ENCODE results near the gene COMMD1.

The COMMD1 gene

DNA sequence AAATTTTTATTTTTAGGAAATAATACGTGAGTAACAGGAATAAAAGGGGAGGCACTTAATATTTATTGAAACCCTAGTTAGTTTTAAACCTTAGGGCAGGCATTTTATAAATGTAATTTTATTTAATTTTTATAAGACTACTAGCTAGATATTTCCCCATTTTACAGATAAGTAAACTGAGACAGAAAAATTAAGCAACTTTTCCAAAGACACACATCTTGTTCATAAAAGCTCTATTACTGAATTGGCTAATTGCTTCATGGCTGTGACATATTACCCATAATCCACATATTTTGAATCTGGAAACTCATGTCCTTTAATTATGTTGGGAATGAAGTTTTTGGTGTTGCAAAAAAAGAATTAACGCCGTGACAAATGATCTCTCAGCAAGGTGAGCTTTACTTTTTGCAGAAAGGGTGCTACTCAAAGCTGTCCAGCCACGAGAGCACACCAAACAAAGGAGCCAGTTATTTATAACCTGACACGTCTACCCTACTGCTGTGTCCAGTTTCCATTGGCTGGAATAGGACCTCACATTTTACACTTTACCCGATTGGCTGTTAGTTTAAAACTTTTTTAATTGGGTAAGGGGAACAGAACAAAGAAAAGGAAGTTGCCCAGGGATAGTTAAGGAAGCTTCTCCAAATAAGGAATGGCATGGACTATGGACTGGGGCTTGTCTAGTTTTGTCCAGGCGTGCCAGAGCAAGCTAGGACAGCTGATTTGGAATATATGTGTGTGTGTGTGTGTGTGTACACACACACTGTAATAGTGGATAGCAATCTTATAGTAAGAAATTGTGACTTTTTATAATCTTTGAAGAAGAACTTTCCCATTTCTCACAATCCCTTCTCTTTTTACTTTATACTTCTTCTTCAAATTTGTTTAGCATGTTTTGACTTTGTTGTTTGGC, 54.2 kb downstream of the COMMD1 start:
- no peak for DNase-seq
- no peaks in the 10 kb centered on the region for H3K4me1 ChIP-seq
- H3K27me3 ChIP-seq, result no peaks in the 10 kb centered on the region
- no peaks in the 10 kb centered on the region for H3K36me3 ChIP-seq
- no peak overlapping the region for H3K4me3 ChIP-seq (ENCODE audit: low read depth, low read length)
- H3K9me3 ChIP-seq, result no peaks in the 10 kb centered on the region
- TF ChIP-seq, protein P1, sequence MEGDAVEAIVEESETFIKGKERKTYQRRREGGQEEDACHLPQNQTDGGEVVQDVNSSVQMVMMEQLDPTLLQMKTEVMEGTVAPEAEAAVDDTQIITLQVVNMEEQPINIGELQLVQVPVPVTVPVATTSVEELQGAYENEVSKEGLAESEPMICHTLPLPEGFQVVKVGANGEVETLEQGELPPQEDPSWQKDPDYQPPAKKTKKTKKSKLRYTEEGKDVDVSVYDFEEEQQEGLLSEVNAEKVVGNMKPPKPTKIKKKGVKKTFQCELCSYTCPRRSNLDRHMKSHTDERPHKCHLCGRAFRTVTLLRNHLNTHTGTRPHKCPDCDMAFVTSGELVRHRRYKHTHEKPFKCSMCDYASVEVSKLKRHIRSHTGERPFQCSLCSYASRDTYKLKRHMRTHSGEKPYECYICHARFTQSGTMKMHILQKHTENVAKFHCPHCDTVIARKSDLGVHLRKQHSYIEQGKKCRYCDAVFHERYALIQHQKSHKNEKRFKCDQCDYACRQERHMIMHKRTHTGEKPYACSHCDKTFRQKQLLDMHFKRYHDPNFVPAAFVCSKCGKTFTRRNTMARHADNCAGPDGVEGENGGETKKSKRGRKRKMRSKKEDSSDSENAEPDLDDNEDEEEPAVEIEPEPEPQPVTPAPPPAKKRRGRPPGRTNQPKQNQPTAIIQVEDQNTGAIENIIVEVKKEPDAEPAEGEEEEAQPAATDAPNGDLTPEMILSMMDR (IDR thresholded peaks at IDR 0.05; ENCODE audit: low read depth, low read length), result no peak

DNA sequence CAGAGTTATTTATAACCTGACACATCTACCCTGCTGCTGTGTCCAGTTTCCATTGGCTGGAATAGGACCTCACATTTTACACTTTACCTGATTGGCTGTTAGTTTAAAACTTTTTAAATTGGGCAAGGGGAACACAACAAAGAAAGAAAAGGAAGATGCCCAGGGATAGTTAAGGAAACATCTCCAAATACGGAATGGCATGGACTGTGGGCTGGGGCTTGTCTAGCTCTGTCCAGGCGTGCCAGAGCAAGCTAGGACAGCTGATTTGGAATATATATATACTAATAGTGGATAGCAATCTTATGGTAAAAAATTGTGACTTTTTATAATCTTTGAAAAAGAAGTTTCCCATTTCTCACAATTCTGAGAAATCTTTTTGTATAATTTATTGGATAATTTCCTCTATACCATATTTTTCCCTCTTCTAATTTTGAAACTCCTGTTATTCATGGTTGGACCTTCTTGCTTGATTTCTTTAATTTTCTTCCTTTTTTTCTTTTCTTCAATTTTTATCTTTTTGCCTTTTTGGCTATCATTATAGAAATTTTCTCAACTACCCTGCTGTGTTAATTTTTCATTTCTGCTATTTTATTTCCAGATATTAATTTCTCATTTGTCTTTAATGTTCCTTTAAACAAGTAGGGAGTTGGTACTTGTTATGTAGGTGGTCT, 55.9 kb downstream of the COMMD1 start:
- Histone ChIP-seq H3K4me1 (no peaks in the 10 kb centered on the region), H3K4me3 (ENCODE audit: low read depth, low read length) (no peak overlapping the region), H3K27me3 (no peaks in the 10 kb centered on the region), H3K36me3 (no peaks in the 10 kb centered on the region), H3K9me3 (no peaks in the 10 kb centered on the region)
- TF ChIP-seq, protein P1 (IDR thresholded peaks at IDR 0.05; ENCODE audit: low read depth, low read length), result no peak
- no peak for DNase-seq

DNA sequence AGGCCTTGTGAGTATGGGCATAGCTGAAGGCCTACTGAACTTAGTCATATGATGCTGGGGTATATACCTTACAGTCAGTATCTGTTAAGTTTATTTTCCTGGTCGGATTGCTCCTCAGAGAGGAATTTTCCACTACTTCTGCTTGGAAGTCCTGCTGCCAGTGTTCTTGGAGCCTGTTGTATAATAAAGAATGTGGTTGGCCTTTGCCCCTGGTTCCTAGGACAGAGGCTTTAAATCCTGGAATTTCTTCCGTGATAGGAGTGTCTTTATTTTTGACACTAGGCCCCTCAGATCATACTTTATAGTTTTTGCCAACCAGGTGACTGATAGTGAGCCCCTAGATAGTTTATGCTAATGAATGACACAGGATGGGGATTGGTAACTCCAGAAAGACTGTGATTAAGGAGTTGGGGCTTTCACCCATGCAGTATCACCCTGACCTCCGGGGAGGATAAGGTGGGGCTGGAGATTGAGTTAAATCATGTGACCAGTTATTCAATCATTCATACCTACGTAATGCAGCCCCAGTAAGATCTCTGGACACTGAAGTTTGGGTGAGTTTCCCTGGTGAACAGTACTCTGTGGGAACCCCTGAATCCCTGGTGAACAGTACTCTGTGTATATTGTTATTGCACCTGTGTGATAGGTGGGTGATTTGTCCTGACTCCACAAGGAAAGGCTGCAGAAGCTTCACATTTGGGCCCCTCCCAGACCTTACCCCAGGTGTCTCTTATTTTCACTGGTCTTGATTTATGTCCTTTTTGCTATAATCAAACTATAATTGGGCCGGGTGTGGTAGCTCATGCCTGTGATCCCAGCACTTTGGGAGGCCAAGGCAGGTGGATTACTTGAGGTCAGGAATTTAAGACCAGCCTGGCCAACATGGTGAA, 56.9 kb downstream of the COMMD1 start:
- no peaks in the 10 kb centered on the region for H3K9me3 ChIP-seq
- no peaks in the 10 kb centered on the region for H3K36me3 ChIP-seq
- TF ChIP-seq, protein P1 (IDR thresholded peaks at IDR 0.05; ENCODE audit: low read depth, low read length), result no peak
- DNase-seq, result no peak
- H3K4me1 ChIP-seq, result no peaks in the 10 kb centered on the region
- H3K4me3 ChIP-seq (ENCODE audit: low read depth, low read length), result no peak overlapping the region
- H3K27me3 ChIP-seq, result no peaks in the 10 kb centered on the region

DNA sequence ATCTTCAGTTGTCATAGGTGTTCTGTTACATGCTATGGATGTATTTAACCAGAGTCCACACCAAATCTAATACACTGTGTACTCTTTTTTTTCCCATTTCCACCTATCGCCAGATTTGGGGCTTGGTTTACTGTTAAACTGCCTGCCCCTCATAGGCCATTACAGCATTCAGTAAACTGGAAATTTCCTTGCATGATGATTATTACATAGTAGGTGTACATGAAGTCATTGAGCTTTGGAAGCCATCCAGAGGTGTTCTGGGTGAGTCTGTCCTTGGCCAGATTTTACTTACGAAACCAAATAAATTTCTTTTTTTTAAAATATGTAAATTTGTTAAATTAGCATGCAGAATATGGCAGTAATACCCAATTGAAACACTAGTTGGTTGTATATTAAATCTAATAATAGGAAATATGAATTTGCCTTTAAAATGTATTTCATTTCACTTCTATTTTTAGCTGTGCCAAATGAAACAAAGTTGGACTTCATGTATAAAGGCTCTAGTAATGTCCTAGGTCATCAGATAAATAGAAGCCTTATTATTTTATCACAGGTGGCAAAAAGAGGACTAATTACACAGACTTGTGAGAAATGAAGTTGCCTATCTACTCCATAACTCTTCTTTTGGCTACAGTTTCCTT, 60.7 kb downstream of the COMMD1 start:
- H3K36me3 ChIP-seq, result no peaks in the 10 kb centered on the region
- TF ChIP-seq, protein P1 (IDR thresholded peaks at IDR 0.05; ENCODE audit: low read depth, low read length), result no peak
- H3K4me1 ChIP-seq, result no peaks in the 10 kb centered on the region

DNA sequence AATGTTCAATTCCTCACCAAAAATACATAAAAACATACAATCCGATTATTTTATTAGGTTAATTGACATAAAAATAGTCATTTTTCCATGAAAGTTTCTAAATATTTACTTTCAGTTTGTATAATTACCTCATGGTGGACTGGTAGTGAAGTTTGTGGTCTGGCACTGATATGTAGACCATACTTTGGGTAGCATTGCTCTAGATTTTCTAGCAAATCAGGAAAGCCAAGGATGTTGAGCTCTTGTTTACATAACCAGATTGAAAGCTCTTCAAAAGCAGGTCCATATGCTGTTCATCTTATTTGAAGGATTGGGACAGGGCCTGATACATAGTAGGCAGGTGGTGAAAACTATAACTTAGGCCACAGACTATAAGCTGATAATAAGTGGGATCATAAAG, 61.8 kb downstream of the COMMD1 start:
- TF ChIP-seq, protein P1 (IDR thresholded peaks at IDR 0.05; ENCODE audit: low read depth, low read length), result no peak
- Histone ChIP-seq H3K27me3 (no peaks in the 10 kb centered on the region), H3K4me3 (ENCODE audit: low read depth, low read length) (no peak overlapping the region), H3K4me1 (no peaks in the 10 kb centered on the region), H3K36me3 (no peaks in the 10 kb centered on the region), H3K9me3 (no peaks in the 10 kb centered on the region)
- DNase-seq, result no peak

More for the DNA sequence above, 60.7 kb downstream of the COMMD1 start:
- no peaks in the 10 kb centered on the region for H3K27me3 ChIP-seq
- H3K9me3 ChIP-seq, result no peaks in the 10 kb centered on the region
- no peak overlapping the region for H3K4me3 ChIP-seq (ENCODE audit: low read depth, low read length)
- DNase-seq, result no peak
